Esophagus (tissue), 2 donors: Measurements from ENCODE around the gene GGN. TPM values are rescaled to one million over a fixed set of nuclear protein-coding genes. Genes with fewer than 3 reads are reported as not detected.

Experiments
- H3K27ac ChIP-seq, 2 donors: one replicate each; pipeline ENCODE4 v1.5.1; 2013; ENCODE audit warnings: low read depth in 2 of 2, mild to moderate bottlenecking in 2 of 2, inconsistent platforms in 1 of 2, low read length in 1 of 2, moderate library complexity in 1 of 2
- H3K27me3 ChIP-seq, 2 donors: one replicate each; pipeline ENCODE4 v1.6.1; 2013; ENCODE audit warnings: low read length in 2 of 2, control low read depth in 1 of 2, mild to moderate bottlenecking in 1 of 2; ENCODE audit not compliant: insufficient read depth in 2 of 2, control insufficient read depth in 1 of 2
- H3K36me3 ChIP-seq, 2 donors: one replicate each; pipeline ENCODE4 v1.6.1; 2013; ENCODE audit warnings: low read length in 1 of 2; ENCODE audit not compliant: control insufficient read depth in 2 of 2, insufficient read depth in 2 of 2
- H3K4me1 ChIP-seq, 2 donors: one replicate each; pipeline ENCODE4 v1.6.1; 2013; ENCODE audit warnings: low read length in 1 of 2; ENCODE audit not compliant: control insufficient read depth in 2 of 2, insufficient read depth in 2 of 2
- H3K4me3 ChIP-seq, 2 donors: one replicate each; pipeline ENCODE4 v1.5.1; 2013; ENCODE audit warnings: low read length in 2 of 2, mild to moderate bottlenecking in 2 of 2, low read depth in 1 of 2, moderate library complexity in 1 of 2
- H3K9me3 ChIP-seq, 2 donors: one replicate each; pipeline ENCODE4 v1.6.1; 2013; ENCODE audit warnings: mild to moderate bottlenecking in 2 of 2, low read depth in 1 of 2, low read length in 1 of 2, moderate library complexity in 1 of 2; ENCODE audit not compliant: control insufficient read depth in 2 of 2, insufficient read depth in 1 of 2
- WGBS, 2 donors: extraction: QIAGEN DNeasy Blood & Tissue Kit; methylation state at CpG; one replicate each; pipeline ENCODE4 v1.1.7; 2013; 5-methylcytosine and 5-hydroxymethylcytosine counted together
- polyA plus RNA-seq, 2 donors: library from polyadenylated mRNA; stranded (reverse); fragments of 200-250 nt; gene quantifications; one replicate each; pipeline ENCODE4 v1.2.3, GENCODE V29; 2013
- donor health status: healthy with polysubstance abuse.
- donor health status: Bipolar disorder and iron deficiency.

Gene GGN
- polyA plus RNA-seq, 2 donors: 0.12 to 0.29 TPM

DNA sequence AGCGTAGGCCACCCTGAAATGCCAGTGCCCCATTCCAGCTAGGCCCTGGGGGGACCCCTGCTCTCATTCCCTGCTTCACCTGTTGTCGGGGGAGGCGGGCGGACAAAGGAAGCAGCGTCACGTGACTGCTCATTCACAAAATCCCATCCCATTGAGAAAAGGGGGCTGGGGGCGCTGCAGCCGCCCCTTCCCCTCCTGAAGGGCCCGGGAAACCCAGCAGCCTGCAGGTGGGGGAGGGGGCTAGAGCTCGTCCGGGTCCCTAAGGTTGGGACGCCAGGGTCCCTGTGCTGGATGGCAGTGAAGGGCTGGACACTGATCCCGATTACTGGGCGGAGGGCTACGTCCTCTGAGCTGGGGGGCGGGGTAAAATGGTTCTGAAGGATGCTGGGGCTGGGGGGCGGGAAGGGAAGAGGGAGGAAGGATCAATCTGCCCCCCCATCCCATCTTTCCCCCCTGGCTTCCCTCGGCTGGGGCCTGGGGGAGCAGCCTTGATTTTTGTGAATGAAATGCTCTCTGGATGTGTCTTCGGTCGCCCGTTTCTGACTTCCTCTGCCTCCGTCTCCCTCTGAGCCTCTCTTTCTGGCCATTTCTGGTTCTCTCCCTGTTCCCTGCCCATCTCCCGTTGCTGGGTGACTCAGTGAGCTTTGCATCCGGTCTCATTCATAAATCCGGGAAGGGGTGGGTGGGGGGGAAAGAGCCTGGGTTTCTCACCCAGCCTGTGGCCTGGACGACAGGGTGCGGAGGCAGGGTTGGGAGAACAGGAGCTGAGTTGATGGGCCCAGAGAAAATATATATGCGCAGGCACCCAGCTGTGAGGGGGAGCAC is 1.5 kb upstream of the GGN start:
- Histone ChIP-seq H3K4me3 (peak overlapping the region in 1 of 2 donors; percentile 12), H3K27ac (no peak overlapping the region), H3K4me1 (peaks cover 5 to 13% of the 10 kb centered on the region in 2 donors), H3K9me3 (no peaks in the 10 kb centered on the region), H3K36me3 (no peaks in the 10 kb centered on the region), H3K27me3 (no peaks in the 10 kb centered on the region)
- WGBS, 2 donors: 8 to 9% methylated on average over 28 of the region's 28 CpGs

DNA sequence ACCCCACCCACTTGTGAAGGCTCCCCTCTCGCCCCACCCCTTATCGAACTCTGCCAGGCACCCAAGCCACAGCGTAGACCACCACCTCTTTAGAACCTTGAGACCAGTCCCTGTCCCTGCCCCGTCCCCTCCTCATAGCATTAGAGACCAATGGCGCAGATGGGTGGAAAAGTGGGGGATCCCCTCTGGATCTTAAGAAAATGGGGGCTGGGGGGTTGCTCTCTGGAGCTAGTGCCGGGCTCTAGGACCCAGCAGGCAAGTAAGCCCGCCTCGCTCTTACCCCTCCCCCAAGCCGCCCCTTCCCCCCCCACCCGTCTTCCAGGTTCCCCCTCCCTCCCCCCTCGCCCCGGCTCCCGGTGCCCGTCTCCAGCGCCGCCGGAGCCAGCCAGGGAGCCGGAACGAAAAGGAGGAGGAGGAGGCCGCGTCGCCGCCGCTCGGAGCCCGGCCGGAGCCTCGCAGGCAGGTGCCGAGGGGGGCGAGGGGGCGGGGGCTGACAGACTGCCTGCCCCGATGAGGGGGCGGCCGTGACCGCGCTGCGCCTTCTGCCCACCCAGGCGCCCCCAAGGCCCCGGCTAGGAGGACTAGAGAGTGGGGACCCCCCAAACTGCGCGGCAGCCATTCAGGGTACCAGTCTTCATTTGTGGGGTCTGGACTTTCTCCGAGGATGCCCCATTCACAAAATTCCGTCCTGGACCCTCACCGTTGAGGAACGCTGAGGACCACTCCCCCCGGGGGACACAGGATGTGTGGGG is 691 bp upstream of the GGN start, which contains the start of gene SPRED3:
SPRED3 (plus strand) TSS at position 349 of the 752 bp plus-strand sequence. CDS start 1,606 bp downstream, outside the sequence.
- Histone ChIP-seq H3K27ac (peak within 1 kb of the TSS; percentile 49 to 77), H3K9me3 (no peaks in the 10 kb centered on the region), H3K4me3 (peak within 1 kb of the TSS; percentile 48 to 50), H3K36me3 (peaks cover 0 to 5% of the 10 kb centered on the region in 2 donors), H3K4me1 (peaks cover 5 to 13% of the 10 kb centered on the region in 2 donors), H3K27me3 (no peaks in the 10 kb centered on the region)
- WGBS, 2 donors: 1 to 3% methylated on average over 15 to 45 of the region's 46 CpGs

DNA sequence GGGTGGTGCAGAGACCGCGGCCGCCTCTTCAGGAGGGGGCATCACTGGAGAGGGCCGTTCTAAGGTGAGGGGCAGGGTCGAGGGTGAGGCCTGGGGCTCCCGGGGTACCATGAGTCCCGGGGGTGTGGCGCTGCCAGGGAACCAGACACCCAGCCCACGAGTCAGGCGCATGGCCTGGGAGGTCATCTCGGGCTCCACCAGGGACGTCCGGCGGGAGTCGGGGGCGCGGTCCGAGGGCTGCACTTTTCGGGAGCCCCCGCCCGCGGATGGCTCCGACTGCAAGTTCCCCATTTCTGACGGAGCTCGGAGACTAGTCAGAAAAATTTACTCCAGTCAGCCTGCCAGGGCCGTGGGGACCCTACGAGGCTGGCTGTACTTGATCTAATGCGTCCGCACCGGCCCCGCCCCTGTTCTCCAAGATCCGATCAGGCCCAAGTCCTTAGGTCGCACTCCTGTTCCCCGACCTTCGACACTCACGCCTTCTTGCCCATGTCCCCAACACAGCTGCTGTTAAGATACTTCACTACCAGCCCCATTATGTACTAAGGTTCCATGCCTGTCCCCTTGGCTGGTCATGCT is 774 bp downstream of the GGN start:
- H3K4me3 ChIP-seq: peak overlapping the region; percentile 48 to 50
- H3K4me1 ChIP-seq: peaks cover 5 to 17% of the 10 kb centered on the region in 2 donors
- peak overlapping the region in 1 of 2 donors; percentile 77 for H3K27ac ChIP-seq
- no peaks in the 10 kb centered on the region for H3K27me3 ChIP-seq
- 6 to 9% methylated on average over 34 to 36 of the region's 36 CpGs for WGBS, 2 donors
- no peaks in the 10 kb centered on the region for H3K9me3 ChIP-seq
- H3K36me3 ChIP-seq: peaks cover 8 to 17% of the 10 kb centered on the region in 2 donors

DNA sequence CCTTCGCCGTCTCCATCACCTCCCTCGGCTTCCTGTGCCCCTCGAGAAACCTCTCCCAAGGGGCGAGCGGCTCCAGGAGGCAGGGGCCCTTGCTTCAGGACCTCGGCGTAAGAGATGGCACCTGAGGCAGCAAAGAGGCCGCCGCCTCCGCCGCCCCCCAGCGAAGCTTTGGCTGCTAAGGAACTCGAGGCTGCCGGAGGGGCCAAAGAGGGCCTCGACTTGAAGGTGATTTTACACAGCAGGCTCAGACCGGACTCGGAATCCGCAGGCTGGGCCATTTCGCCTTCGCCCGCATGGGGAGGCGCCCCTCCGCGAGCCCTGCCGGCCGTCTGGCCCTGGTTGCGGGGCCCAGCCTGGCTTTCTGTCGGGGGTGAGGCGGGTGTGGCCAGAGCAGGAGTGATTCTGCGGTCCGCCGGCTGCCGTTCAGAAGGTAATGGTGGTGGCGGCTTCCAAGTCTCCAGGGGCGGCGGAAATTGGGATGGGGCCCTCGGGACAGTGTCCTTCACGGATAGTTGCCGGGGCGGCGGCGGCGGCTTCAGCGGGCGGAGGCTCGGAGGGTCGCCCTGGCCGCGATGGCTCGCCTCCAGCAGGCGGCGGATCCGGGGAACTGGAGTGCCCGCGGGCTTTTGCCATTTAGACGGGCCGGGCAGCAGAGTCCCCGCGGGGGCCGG is 1.4 kb downstream of the GGN start:
- no peaks in the 10 kb centered on the region for H3K9me3 ChIP-seq
- peaks cover 14 to 23% of the 10 kb centered on the region in 2 donors for H3K36me3 ChIP-seq
- H3K4me3 ChIP-seq: no peak overlapping the region
- WGBS, 2 donors: 44 to 49% methylated on average over 52 to 61 of the region's 61 CpGs
- H3K27ac ChIP-seq: no peak overlapping the region
- H3K4me1 ChIP-seq: peaks cover 5 to 17% of the 10 kb centered on the region in 2 donors
- H3K27me3 ChIP-seq: no peaks in the 10 kb centered on the region

DNA sequence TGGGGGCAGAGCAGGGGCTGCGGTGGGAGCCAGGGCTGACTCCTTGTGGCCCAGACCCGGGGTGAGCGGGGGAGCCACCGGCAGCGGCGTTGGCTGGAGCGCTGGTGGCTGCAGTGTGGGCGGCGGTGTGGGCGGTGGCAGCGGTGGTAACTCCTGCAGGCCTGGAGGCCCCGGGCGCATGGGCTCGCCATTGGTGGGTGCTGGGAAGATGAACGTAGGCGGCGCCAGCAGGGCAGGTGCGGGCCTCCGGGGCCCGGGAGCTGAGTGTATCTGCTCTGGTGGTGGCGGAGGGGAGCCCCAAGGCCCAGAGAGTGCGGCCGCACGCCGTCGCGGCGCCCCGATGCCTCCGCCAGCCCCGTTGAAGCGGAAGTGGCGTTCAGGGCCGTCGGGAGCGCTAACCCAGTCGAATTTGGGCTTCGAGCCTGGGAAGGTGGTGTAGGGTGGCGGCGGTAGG is 2.0 kb downstream of the GGN start:
- Histone ChIP-seq H3K27ac (no peak overlapping the region), H3K4me1 (peaks cover 5 to 17% of the 10 kb centered on the region in 2 donors), H3K9me3 (no peaks in the 10 kb centered on the region), H3K4me3 (no peak overlapping the region), H3K36me3 (peaks cover 17 to 29% of the 10 kb centered on the region in 2 donors), H3K27me3 (no peaks in the 10 kb centered on the region)
- 55 to 75% methylated on average over 38 to 40 of the region's 40 CpGs for WGBS, 2 donors

DNA sequence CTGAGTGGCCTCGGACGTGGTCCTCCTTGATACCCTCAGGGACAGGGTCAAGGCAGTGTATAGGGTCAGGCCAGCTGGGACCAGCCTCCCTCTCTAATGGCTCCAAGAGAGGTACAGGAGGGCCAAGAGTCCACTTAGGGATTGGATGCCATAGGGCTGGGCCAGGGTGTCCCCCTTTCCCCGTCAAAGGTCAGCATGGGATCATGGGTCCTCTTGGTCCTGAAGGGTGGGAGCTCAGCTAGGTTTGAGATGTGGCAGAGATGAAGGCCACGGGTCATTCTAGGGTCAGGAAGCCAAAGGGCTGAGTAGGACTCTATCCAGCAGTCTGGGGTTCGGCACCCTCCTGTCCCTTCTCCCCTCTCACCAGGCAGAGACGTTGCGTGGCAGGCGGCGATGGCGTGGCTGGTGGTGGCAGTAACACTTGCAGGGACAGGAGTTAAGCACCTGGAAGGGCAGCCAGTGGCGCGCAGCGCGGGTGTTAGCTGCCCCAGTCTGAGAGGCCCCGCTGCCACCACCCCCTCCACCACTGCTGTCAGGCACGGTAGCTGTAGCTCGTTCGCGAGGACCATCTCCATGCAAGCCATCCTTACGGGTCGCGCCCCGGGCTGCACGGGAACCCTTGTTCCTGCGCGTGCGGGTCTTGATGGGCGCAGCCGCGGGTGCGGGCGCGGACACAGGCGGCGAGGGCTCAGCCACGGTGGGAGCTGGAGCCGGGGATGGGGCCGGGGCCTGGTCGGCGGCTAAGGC is 2.6 kb downstream of the GGN start:
- Histone ChIP-seq H3K27ac (no peak overlapping the region), H3K27me3 (no peaks in the 10 kb centered on the region), H3K9me3 (no peaks in the 10 kb centered on the region), H3K4me3 (no peak overlapping the region), H3K36me3 (peaks cover 17 to 34% of the 10 kb centered on the region in 2 donors), H3K4me1 (peaks cover 5 to 17% of the 10 kb centered on the region in 2 donors)
- WGBS, 2 donors: 77 to 87% methylated on average over 37 to 40 of the region's 40 CpGs

DNA sequence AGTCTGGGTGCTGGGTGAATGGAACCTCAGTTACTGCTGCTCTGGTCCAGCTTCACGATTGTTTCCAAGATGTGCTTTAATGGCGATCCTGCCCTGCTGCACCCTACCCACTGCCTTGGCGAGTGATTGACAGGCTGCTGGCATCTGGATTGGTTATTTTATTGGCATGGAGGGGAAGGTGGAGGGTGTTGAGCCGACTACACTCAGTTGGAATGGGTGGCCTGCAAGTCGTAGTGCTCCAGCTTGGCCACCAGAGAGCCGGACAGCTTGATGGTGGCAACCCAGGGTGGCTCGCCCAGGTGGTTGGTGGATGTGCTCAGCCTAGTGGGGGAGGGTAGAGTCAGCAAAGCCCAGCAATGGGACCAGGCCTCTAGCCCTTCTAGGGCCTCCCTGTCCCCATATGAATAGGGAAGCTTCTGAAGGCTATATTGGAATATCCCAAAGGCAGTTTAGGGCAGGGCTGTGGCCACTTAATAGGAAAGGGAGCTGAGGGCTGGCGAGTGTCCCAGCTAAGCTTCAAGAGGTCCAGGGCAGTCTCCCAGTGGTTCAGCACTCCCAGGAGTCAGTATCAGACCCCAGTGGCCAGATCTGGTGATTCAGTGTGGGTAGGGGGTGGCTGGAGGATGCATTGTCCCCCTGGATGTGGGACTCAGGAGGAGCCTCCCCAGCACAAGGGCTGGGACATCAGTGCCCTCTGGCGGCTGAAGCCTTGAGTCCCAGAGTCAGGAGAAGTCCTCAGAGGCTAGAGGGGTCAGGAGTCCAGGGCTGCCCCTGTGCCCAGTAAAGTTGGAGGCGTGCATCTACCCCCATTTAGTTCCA is 3.4 kb downstream of the GGN start:
- no peak overlapping the region for H3K27ac ChIP-seq
- H3K27me3 ChIP-seq: no peaks in the 10 kb centered on the region
- no peak overlapping the region for H3K4me3 ChIP-seq
- H3K9me3 ChIP-seq: no peaks in the 10 kb centered on the region
- peaks cover 5 to 17% of the 10 kb centered on the region in 2 donors for H3K4me1 ChIP-seq
- WGBS, 2 donors: 79 to 85% methylated on average over 10 of the region's 10 CpGs
- H3K36me3 ChIP-seq: peaks cover 17 to 38% of the 10 kb centered on the region in 2 donors

DNA sequence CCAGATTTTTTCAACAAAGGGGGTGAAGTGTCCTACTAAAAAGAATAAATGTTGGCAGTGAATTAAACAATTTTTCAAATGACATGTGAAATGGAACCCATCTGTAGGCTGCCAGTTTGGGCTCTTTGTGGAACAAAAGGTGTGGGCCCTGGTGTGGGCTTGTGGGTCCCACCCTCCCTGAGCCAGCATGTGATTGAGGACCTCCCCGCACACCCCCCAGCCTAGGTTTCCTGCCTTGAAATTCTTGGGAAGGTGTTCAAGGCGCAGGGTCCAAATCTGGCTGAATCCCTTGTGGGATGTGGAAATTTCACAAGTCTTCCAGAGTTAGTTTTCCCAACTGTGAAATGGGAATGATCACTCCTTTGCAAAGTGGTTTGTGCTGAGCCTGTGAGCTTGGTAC is 4.1 kb downstream of the GGN start:
- Histone ChIP-seq H3K9me3 (no peaks in the 10 kb centered on the region), H3K4me1 (peaks cover 5 to 17% of the 10 kb centered on the region in 2 donors), H3K4me3 (no peak overlapping the region), H3K36me3 (peaks cover 17 to 42% of the 10 kb centered on the region in 2 donors), H3K27ac (no peak overlapping the region), H3K27me3 (no peaks in the 10 kb centered on the region)
- WGBS, 2 donors: 94 to 96% methylated on average over 2 of the region's 2 CpGs
